Measurements from ENCODE around the gene GAGE10.

GAGE10 gene

DNA sequence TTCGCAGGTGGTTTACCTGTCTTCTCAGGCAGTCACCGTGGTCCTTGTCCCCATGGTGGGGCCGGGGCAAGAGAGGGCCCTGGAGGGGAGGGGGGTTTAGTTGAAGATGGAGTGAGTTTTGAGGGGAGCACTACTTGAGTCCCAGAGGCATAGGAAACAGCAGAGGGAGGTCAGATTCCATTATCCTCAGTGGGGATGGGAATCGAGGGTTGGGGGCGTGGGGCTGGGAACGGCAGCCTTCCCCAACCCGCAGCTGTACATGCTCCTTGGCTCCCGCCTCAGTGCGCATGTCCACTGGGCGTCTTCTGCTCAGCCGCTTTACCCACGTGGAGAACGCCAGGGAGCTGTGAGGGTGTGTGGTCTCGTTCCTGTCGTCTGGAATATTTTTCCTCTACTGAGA is at the start of gene GAGE10:
GAGE10 (plus strand) TSS at position 301 of the 400 bp plus-strand sequence. CDS start 1,214 bp downstream, outside the sequence.
- DNase-seq = no peak

- no peak for DNase-seq
These were observed 48.8 kb upstream of the GAGE10 start for GRCh38 chrX:49254639-49255038.

- DNase-seq = no peak
These were observed 47.0 kb upstream of the GAGE10 start for GRCh38 chrX:49256268-49256995.

DNA sequence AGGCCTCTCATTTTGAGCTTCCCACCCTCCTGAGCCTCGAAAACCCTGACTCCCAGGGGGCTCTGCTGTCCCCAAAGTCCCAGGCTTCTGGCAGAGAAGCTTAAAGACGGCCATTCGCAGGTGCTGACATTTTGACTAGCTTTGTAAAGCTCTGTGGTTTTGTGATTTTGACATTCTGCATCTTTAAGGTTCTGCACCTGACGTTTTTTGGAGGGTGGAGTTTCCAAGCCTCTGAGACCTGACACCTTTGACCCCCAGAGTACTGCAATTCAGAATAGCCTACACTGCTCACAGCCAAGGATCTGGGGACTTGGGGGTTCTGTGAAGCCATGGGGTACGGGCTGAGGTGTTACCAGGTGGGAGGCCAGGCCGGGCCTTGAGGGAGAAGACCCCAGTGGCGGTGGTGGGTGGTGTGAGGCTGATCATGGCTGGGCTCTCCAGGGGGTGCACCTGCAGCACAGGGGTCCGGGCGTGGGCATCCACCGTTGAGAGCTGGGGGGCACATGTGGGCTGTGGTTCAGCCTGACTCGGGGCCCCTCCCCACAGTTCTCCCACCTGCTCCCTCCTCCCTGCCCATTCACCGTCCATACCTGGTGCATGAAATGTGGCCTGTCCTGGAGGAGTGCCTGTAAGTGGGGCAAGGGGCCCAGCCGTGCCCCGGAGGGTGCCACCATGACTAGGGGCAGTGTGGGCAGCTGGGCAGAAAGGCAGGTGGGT is 46.2 kb upstream of the GAGE10 start:
- no peak for DNase-seq

DNA sequence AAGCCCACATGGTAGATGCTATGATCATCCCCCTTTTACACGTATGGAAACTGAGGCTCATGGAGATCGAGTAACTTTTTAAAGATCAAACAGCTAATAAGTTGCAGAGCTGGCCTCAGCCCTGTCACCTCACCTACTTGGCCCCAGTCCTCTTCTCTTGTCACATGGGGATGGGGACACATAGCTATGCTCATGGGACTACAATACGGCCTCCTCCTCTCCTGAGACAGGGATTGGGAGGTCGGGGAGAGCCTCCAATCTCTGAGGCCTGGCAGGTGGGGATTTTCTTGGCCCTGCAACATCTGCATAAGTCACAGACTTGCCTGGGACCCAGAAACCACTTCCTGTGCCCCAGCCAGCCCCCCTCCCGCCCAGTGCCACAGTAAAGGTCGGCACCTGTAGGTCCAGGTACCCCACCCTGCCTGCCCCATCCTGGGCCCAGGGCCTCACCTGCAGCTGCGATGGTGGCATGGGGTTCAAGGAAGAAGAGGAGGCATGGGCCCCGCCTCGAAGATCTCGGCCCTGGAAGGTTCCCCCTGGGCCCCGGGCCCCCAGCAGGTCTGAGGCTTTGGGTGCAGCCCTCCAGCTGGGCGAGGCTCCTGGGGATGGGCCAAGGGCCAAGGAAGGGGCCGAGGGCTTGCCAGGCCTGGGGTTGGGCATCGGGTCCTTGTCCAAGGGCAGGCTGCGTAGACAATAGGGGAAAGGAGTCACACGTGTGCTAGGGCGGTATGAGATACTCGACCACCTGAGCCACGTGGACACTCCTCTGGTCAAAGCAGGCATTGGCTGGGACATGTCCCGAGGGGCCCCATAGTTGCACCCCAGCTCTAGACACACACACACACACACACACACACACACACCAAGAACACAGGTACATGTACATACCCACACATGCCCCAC is 45.3 kb upstream of the GAGE10 start:
- no peak for DNase-seq

GRCh38 chrX:49258749-49259124 is 44.7 kb upstream of the GAGE10 start:
- DNase-seq = no peak

GRCh38 chrX:49260221-49260985 is 43.0 kb upstream of the GAGE10 start:
- no peak for DNase-seq

- no peak for DNase-seq
These were observed 40.8 kb upstream of the GAGE10 start for GRCh38 chrX:49262603-49263002.

DNA sequence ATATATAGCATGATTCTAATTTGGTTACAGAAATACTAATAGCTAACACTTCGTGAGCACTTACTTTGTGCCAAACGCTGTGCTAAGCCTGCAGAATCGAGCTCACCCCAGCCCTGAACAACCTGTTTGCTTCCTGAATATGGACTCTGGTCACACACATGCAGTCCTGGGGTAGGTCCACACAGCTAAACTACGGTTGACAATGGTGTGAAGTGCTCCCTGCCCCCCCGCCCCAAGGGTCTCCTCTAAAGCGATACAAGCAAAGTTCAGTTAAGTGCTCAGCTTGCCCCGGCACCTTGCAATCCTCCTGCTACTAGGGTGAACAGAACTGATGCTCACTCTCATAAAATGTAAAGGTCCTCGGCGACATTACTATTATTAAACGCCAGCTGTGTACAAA is 39.8 kb upstream of the GAGE10 start:
- DNase-seq = no peak

- no peak for DNase-seq
These were observed 39.0 kb upstream of the GAGE10 start, which contains the start of gene FOXP3 for GRCh38 chrX:49264460-49264859. Gene FOXP3, minus strand, starts transcription at chrX:49264710. Its CDS starts 6,205 bp downstream, at chrX:49258505.

DNA sequence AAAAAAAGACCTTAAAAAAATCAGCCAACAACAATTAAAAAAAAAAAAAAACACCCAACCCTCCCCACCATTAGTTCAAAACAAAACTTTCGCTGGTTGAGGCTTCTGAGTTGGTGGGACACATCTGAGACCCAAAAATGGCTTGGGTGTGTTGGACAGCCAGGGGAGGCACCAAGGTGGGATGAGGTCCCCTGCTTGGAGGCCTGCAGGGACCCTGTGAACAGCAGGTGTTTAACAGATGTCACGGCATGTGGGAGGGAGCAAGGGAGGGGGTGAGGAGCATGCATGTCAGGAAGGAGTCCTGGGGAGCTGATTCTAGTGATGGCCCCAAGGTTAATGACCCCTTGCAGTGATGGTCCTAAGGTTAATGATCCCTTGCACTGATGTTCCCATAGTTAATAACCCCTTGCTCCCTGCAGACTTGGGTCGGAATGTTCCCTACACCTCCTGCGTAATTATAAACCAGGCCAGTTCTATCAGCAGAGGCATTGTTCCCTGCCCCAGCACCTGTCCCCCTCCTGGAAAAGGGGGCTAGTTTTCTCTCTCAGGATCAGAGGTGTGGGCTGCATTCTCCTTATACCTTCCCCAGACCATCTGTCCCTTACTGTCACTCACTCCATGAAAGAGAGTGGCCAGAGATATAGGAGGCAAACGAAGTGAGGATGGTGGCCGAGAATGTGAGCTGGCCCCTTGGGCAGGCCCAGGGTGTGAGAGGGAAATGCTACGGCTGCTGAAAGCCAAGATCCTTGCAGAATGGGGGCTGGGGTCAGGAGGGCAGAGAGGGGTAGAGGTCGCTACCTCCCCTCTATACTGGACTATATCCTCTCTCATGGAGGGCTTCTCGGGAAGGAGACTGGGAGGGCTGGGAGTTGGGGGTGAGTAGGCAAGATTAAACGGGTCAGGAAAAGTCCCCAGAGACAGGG is 36.7 kb upstream of the GAGE10 start:
- no peak for DNase-seq

GRCh38 chrX:49268702-49269009 is 34.8 kb upstream of the GAGE10 start:
- DNase-seq = no peak

- peak; percentile 94 to 95 for DNase-seq
These were observed 34.3 kb upstream of the GAGE10 start for GRCh38 chrX:49269010-49269766.

- DNase-seq = no peak
These were observed 33.6 kb upstream of the GAGE10 start, which contains the start of gene PPP1R3F for GRCh38 chrX:49269767-49270248. Gene PPP1R3F, plus strand, starts transcription at chrX:49269793. Its CDS starts 77 bp downstream, at chrX:49269870.

GRCh38 chrX:49270249-49270921 is 33.1 kb upstream of the GAGE10 start:
- no peak for DNase-seq

- DNase-seq = no peak
These were observed 32.1 kb upstream of the GAGE10 start for GRCh38 chrX:49271341-49271740.

DNA sequence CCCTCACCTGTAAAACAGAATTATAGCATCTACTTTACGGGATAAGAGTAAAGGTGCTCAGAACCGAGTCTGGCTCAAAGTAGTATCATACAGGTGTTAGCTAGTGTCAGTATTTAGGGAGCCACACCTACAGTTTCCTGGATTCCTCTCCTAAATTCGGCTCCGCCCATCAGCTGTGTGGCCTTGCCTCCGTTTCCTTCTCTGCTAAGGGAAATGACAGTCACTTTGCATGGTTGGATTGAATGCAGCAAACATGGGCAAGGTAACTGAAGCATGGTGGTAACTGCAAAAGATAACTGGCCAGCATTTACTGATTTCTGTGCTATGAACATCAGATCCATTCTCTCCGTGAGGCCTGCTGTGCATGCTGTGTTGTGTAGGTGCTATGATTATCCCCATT is 31.0 kb upstream of the GAGE10 start:
- no peak for DNase-seq

GRCh38 chrX:49273181-49273727 is 30.2 kb upstream of the GAGE10 start:
- no peak for DNase-seq

DNA sequence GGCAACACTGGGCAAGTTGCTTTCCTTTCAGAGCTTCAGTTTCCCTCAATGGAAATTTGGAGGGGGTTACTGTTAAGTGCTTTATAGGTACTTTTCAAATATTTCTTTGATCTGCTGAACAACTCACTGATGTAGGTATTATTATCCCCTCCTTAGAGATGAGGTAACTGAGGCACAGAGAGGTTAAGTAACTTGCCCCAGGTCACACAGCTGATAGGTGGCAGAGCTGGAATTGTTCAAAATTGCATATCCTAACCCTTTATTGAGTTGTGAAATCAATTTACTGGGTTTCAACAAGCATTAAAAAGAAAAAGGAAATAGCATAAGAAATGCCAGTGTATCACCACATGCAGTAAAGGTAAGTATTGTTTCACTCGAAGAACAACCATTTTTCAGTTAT is 27.2 kb upstream of the GAGE10 start:
- DNase-seq = no peak
